ENCODE measurements around the gene CELF4. TPM values are rescaled to one million over a fixed set of nuclear protein-coding genes. Genes with fewer than 3 reads are reported as not detected.

Gene CELF4
- total RNA-seq, 6 donors from 2014 or later, result 0.15 to 1.4 (median 0.81) TPM; not detected in 1

DNA sequence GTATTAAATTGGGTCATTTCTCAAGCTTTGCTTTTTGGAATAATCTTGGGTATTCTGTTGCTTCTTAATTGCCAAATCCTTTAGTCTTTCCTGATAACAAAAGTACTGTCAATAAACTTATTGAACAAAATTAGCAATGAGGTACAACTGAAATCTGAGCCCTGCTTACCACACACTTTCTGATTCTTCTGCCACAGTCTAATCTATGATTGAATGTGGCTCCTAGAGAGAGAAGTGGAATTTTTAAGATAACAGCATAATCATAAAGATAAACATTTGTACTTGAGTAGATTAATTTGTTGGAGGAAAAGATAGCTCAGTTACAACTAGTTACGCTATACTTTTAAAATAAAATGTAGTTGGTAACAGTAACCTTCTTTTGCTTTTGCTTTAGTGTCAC lies 354.8 kb downstream of the CELF4 start:
- H3K9me3 ChIP-seq, result peaks cover 0 to 7% (median 1%) of the 10 kb centered on the region in 4 donors
- H3K27me3 ChIP-seq, result no peaks in the 10 kb centered on the region

DNA sequence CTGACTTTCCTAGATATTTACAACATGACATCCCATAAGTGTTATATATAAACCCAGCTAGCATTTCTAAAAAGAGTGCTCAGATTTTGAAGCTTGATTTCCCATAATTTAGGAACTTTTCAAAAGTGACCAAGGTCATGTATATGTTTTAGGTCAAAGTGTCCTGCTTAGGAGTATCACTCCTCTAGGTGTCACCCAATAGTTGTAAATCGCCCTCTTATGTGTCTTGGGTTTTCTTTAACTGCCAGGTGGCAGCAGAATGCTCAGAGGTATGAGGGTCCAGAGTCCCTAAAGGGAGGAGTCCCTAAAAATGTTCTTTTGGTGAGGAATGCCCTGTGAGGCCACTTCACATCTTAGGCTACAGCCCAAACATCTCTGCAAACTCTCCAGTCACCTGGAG lies 358.3 kb downstream of the CELF4 start:
- no peak for ATAC-seq (ENCODE audit: low FRiP score in 2 of 2)
- H3K9me3 ChIP-seq, result peaks cover 0 to 8% (median 6%) of the 10 kb centered on the region in 4 donors
- TF ChIP-seq EP300 (IDR thresholded peaks at IDR 0.05) (no peak), POLR2A (IDR thresholded peaks at IDR 0.05) (no peak), POLR2AphosphoS5 (IDR thresholded peaks at IDR 0.05) (no peak)
- TF ChIP-seq, protein P1, sequence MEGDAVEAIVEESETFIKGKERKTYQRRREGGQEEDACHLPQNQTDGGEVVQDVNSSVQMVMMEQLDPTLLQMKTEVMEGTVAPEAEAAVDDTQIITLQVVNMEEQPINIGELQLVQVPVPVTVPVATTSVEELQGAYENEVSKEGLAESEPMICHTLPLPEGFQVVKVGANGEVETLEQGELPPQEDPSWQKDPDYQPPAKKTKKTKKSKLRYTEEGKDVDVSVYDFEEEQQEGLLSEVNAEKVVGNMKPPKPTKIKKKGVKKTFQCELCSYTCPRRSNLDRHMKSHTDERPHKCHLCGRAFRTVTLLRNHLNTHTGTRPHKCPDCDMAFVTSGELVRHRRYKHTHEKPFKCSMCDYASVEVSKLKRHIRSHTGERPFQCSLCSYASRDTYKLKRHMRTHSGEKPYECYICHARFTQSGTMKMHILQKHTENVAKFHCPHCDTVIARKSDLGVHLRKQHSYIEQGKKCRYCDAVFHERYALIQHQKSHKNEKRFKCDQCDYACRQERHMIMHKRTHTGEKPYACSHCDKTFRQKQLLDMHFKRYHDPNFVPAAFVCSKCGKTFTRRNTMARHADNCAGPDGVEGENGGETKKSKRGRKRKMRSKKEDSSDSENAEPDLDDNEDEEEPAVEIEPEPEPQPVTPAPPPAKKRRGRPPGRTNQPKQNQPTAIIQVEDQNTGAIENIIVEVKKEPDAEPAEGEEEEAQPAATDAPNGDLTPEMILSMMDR (IDR thresholded peaks at IDR 0.05), result no peak
- 71 to 86% methylated on average over 1 of the region's 1 CpG for WGBS, 2 donors
- DNase-seq, result no peak
- H3K4me1 ChIP-seq, result no peaks in the 10 kb centered on the region
- H3K27me3 ChIP-seq, result no peaks in the 10 kb centered on the region
- no peak overlapping the region for H3K27ac ChIP-seq
- H3K36me3 ChIP-seq, result no peaks in the 10 kb centered on the region
- no peak overlapping the region for H3K4me3 ChIP-seq

More for the DNA sequence above, 354.8 kb downstream of the CELF4 start:
- Histone ChIP-seq H3K4me3 (no peak overlapping the region), H3K27ac (no peak overlapping the region), H3K4me1 (no peaks in the 10 kb centered on the region), H3K36me3 (no peaks in the 10 kb centered on the region)
- TF ChIP-seq POLR2A (IDR thresholded peaks at IDR 0.05), result no peak
- no peak for TF ChIP-seq POLR2AphosphoS5 (IDR thresholded peaks at IDR 0.05)
- TF ChIP-seq EP300 (IDR thresholded peaks at IDR 0.05), result no peak
- TF ChIP-seq, protein P1 (IDR thresholded peaks at IDR 0.05), result no peak
- WGBS, 2 donors, result 70 to 81% methylated on average over 1 of the region's 1 CpG
- DNase-seq, result no peak
- no peak for ATAC-seq (ENCODE audit: low FRiP score in 2 of 2)

DNA sequence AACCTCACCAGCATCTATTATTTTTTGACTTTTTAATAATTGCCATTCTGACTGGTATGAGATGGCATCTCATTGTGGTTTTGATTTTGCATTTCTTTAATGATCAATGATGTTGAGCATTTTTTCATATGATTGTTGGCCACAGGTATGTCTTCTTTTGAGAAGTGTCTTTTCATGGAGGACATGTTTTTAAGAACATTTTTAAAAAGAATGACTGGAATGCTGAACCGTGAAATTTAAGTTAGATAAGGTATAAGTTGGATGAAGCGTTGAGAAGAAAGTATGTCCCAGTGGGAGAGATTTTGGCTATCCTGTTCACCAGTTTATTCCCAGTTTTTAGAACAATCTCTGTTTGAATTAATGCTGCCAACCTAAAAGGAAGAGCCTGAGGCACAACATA lies 365.9 kb downstream of the CELF4 start:
- TF ChIP-seq, protein P1 (IDR thresholded peaks at IDR 0.05), result no peak
- TF ChIP-seq EP300 (IDR thresholded peaks at IDR 0.05), result no peak
- TF ChIP-seq POLR2A (IDR thresholded peaks at IDR 0.05), result no peak
- no peak for TF ChIP-seq POLR2AphosphoS5 (IDR thresholded peaks at IDR 0.05)
- ATAC-seq (ENCODE audit: low FRiP score in 2 of 2) (no peak), DNase-seq (no peak)
- Histone ChIP-seq H3K36me3 (no peaks in the 10 kb centered on the region), H3K27ac (no peak overlapping the region), H3K4me3 (no peak overlapping the region), H3K9me3 (peaks cover 0 to 8% (median 6%) of the 10 kb centered on the region in 4 donors), H3K27me3 (no peaks in the 10 kb centered on the region), H3K4me1 (no peaks in the 10 kb centered on the region)
- WGBS, 2 donors, result 89 to 92% methylated on average over 2 of the region's 2 CpGs

All from upper lobe of left lung (tissue), 6 donors.